Endodermal cell (in vitro differentiated cells): ENCODE data around the gene S100PBP. TPM values are rescaled to one million over a fixed set of nuclear protein-coding genes. Genes with fewer than 3 reads are reported as not detected.
A peak's percentile ranks its signal among the peaks of the same experiment; 100 is the strongest.

Experiments
- DNase-seq: peaks from one replicate; pipeline ENCODE4 v3.0.0-alpha.2; 2017
- H3K27ac ChIP-seq: 2 replicates; pipeline ENCODE4 v1.5.1; 2013; ENCODE audit warnings: mild to moderate bottlenecking, low read depth, low read length, moderate library complexity
- H3K27me3 ChIP-seq: 2 replicates; pipeline ENCODE4 v1.6.1; 2013; ENCODE audit warnings: mild to moderate bottlenecking, low read length, moderate library complexity; ENCODE audit not compliant: insufficient read depth, control insufficient read depth, poor library complexity, severe bottlenecking
- H3K36me3 ChIP-seq: 2 replicates; pipeline ENCODE4 v1.7.0; 2013; ENCODE audit warnings: mild to moderate bottlenecking, low read length, moderate library complexity; ENCODE audit not compliant: control insufficient read depth, insufficient read depth
- H3K4me1 ChIP-seq: one replicate; pipeline ENCODE4 v1.7.0; 2013; ENCODE audit warnings: low read length; ENCODE audit not compliant: control insufficient read depth, insufficient read depth
- H3K4me3 ChIP-seq: 2 replicates; pipeline ENCODE4 v1.5.1; 2013; ENCODE audit warnings: mild to moderate bottlenecking, low read length, moderate library complexity
- H3K9ac ChIP-seq: 2 replicates; pipeline ENCODE4 v1.6.1; 2013; ENCODE audit warnings: mild to moderate bottlenecking, low read length, moderate library complexity; ENCODE audit not compliant: poor library complexity, severe bottlenecking; ENCODE audit errors: extremely low read depth
- H3K9me3 ChIP-seq: 2 replicates; pipeline ENCODE4 v1.6.1; 2013; ENCODE audit warnings: mild to moderate bottlenecking, low read length, moderate library complexity; ENCODE audit not compliant: control insufficient read depth
- H3K27ac Mint-ChIP-seq: 2 replicates; pipeline ENCODE4 v1.8.0; 2020; ENCODE audit warnings: mixed read lengths
- H3K27me3 Mint-ChIP-seq: 2 replicates; pipeline ENCODE4 v1.8.0; 2021; ENCODE audit warnings: mild to moderate bottlenecking, mixed read lengths; ENCODE audit not compliant: insufficient read depth
- H3K36me3 Mint-ChIP-seq: 2 replicates; pipeline ENCODE4 v1.8.0; 2020; ENCODE audit warnings: low read depth, mixed read lengths
- H3K4me1 Mint-ChIP-seq: 2 replicates; pipeline ENCODE4 v1.8.0; 2020; ENCODE audit warnings: mixed read lengths
- H3K4me3 Mint-ChIP-seq: 2 replicates; pipeline ENCODE4 v1.8.0; 2020; ENCODE audit warnings: mild to moderate bottlenecking, moderate library complexity, mixed read lengths
- H3K9me3 Mint-ChIP-seq: 2 replicates; pipeline ENCODE4 v1.8.0; 2020; ENCODE audit warnings: mild to moderate bottlenecking, mixed read lengths
- WGBS, 2 experiments: methylation state at CpG; one replicate each; pipeline versions ENCODE4 v1.1.5 to v1.1.7; 2013; ENCODE audit warnings: missing lambda C conversion rate in 2 of 2, mixed read lengths in 1 of 2; ENCODE audit not compliant: insufficient coverage in 1 of 2, insufficient read length in 1 of 2; 5-methylcytosine and 5-hydroxymethylcytosine counted together
- total RNA-seq, 2 donors: library from RNA; stranded (reverse); fragmentation: NEBNext Ultra II Directional in 1 of 2; extraction: Animal tissue kit (Norgen Biotek cat#: 25700) in 1 of 2; gene quantifications; 2 replicates in 1 of 2; 3 replicates in 1 of 2; pipeline ENCODE4 v1.2.1, GENCODE V29; 2021
- TF ChIP-seq, protein P1 (sequence below): fragments of 200-600 bp; sonication (generic); conservative IDR thresholded peaks from 2 replicates; pipeline ENCODE4 v1.5.0; 2021; ENCODE audit warnings: antibody characterized with exemption, mild to moderate bottlenecking

Gene S100PBP
- total RNA-seq, 2 donors from 2014 or later = 91.4 to 112 TPM

DNA sequence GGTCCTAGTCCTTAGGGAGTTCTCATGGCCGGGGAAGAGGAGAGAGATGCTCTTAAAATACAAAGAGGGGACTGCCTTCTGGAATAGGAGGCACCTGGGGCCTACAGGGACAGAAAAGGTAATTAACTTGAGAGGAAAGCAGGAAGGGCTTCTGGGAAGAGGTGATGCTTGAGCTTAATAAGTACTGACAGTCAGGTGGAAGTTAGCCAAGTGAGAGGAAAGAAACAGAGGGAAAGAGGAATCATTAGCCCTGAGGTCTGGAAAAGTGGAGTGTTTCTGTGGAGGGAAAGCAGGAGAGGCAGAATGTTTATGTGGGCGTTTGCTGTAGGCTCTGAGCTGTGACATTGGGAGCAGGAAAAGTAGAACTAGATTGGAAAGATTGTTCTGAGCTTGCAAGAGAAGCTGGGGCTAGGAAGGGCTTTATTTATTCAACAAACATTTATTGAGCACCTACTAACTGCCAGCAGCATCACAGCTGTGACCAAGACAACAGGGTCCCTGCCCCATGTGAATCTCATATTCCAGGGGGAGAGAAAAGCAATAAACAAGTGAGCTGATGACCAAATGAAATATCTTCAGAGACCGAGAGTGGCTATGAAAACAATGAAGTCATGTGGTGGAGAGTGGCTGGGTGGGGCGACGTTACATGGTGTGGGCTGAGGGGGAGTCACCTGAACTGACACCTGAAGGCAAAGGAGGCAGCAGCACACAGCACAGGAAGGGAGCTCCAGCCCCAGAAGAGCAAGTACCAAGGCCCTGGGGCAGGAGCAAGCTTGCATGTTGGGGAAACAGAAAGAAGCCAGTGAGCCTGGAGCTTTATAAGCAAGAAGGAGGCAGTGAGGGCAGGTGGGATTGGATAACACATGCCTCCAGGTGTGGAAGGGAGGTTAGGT lies 57.7 kb downstream of the S100PBP start:
- H3K9me3 Mint-ChIP-seq = no peaks in the 10 kb centered on the region
- no peak overlapping the region for H3K9ac ChIP-seq
- H3K27ac Mint-ChIP-seq = no peak overlapping the region
- DNase-seq = no peak
- H3K4me3 Mint-ChIP-seq = no peak overlapping the region
- peaks cover 17% of the 10 kb centered on the region for H3K27me3 ChIP-seq
- TF ChIP-seq, protein P1, sequence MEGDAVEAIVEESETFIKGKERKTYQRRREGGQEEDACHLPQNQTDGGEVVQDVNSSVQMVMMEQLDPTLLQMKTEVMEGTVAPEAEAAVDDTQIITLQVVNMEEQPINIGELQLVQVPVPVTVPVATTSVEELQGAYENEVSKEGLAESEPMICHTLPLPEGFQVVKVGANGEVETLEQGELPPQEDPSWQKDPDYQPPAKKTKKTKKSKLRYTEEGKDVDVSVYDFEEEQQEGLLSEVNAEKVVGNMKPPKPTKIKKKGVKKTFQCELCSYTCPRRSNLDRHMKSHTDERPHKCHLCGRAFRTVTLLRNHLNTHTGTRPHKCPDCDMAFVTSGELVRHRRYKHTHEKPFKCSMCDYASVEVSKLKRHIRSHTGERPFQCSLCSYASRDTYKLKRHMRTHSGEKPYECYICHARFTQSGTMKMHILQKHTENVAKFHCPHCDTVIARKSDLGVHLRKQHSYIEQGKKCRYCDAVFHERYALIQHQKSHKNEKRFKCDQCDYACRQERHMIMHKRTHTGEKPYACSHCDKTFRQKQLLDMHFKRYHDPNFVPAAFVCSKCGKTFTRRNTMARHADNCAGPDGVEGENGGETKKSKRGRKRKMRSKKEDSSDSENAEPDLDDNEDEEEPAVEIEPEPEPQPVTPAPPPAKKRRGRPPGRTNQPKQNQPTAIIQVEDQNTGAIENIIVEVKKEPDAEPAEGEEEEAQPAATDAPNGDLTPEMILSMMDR = no peak
- peaks cover 43% of the 10 kb centered on the region for H3K27me3 Mint-ChIP-seq
- no peak overlapping the region for H3K27ac ChIP-seq
- WGBS, 2 experiments = 79 to 84% methylated on average over 5 of the region's 5 CpGs
- peaks cover 15% of the 10 kb centered on the region for H3K4me1 Mint-ChIP-seq
- no peaks in the 10 kb centered on the region for H3K9me3 ChIP-seq
- H3K4me1 ChIP-seq = peaks cover 6% of the 10 kb centered on the region
- no peaks in the 10 kb centered on the region for H3K36me3 Mint-ChIP-seq
- no peaks in the 10 kb centered on the region for H3K36me3 ChIP-seq
- H3K4me3 ChIP-seq = no peak overlapping the region

DNA sequence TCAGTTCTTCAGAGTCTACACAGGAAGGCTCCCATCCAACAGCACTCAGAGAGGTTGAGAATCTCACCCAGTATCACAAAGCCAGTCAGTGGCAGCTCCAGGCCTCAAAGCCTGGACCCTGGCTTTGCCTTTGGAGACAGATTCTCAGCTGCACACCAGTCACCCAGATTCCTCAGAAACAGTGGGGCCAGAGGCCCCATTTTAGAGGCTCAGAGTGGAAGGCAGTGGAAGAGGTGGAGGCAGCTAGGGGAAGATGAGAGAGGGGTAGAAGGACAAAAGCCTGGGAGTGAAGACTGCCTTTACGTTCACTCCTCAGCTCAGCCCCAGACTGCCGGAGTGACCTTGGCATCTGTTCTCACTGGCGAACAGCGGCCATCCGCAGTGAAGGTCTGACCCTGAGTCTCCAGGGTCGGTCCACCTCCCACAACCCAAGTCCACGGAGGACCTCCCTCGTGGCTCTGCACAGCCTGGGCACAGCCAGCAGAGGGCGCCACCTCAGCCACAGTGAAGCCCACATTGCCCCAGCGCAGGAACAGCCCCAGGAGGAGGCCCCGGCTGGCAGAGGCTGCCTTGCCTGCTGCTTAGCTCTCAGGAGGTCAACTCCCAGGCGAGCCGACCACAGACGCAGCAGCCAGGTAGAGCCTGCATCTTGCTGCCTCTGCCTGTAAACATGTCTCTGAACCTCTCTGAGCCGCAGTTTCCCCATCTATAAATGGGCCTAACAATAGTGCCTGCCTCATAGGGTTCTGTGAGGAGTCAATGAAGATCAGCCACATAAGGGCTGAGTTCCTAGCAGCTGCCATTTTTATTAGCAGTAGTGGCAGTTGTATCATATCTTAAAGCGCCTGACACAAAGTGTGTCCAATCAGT lies 59.1 kb downstream of the S100PBP start:
- H3K9me3 ChIP-seq = no peaks in the 10 kb centered on the region
- TF ChIP-seq, protein P1 = peak; percentile 90
- Mint-ChIP-seq H3K9me3 (no peaks in the 10 kb centered on the region), H3K27ac (no peak overlapping the region), H3K36me3 (no peaks in the 10 kb centered on the region), H3K4me1 (peaks cover 7% of the 10 kb centered on the region), H3K27me3 (peaks cover 41% of the 10 kb centered on the region), H3K4me3 (no peak overlapping the region)
- no peaks in the 10 kb centered on the region for H3K4me1 ChIP-seq
- H3K36me3 ChIP-seq = no peaks in the 10 kb centered on the region
- peak; percentile 87 for DNase-seq
- no peak overlapping the region for H3K9ac ChIP-seq
- no peak overlapping the region for H3K27ac ChIP-seq
- 71 to 76% methylated on average over 6 to 16 of the region's 16 CpGs for WGBS, 2 experiments
- H3K4me3 ChIP-seq = no peak overlapping the region
- peaks cover 6% of the 10 kb centered on the region for H3K27me3 ChIP-seq

DNA sequence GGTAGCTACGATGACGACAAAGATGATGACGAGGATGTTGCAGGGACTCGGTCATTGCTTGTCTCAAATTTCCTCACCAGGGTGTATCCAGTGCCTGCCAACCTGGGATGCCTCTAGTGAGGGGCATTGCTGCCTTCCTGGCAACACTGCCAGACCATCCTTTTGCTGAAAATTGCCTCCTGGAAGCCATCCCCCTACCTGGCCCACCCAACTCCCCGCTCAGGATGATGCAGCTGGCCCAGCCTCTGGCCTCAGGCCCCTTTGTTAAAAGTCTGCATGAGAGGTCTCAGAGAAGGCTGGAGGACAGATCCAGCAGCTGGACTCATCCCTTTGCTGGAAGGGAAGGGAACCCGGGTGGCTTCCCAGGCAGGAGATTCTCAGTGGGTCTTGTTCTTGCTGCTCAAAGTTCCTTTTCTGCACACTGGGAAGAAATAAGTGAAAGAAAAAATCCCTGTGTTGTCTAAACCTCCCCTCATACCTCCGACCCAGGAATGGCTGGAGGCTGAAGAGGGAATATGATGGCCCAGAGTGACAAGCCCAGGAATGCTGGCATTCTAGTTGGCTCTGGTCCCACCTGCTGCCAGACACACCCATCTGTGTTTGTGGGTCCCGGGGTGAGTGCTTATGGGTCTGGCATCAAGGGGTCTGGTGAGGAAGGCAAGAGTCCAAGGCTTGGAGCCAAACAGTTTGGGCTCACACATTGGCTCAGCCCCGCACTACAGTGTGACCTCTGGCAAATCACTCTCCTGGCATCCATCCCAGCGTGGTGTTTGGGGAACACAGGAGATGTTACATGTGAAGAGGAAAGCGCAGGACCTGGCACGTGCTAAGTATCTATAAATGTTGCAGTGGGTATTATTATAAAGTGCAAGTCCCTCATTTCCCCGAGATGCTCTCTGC lies 60.0 kb downstream of the S100PBP start:
- no peaks in the 10 kb centered on the region for H3K4me1 ChIP-seq
- no peaks in the 10 kb centered on the region for H3K36me3 ChIP-seq
- H3K9me3 ChIP-seq = no peaks in the 10 kb centered on the region
- peaks cover 4% of the 10 kb centered on the region for H3K4me1 Mint-ChIP-seq
- WGBS, 2 experiments = 92 to 94% methylated on average over 9 to 13 of the region's 13 CpGs
- H3K4me3 ChIP-seq = no peak overlapping the region
- H3K27ac Mint-ChIP-seq = no peak overlapping the region
- no peaks in the 10 kb centered on the region for H3K27me3 ChIP-seq
- no peak overlapping the region for H3K4me3 Mint-ChIP-seq
- TF ChIP-seq, protein P1 = no peak
- no peaks in the 10 kb centered on the region for H3K36me3 Mint-ChIP-seq
- DNase-seq = peak; percentile 36
- H3K27me3 Mint-ChIP-seq = peaks cover 39% of the 10 kb centered on the region
- H3K27ac ChIP-seq = no peak overlapping the region
- H3K9me3 Mint-ChIP-seq = no peaks in the 10 kb centered on the region
- no peak overlapping the region for H3K9ac ChIP-seq
